Activated naive CD4-positive, alpha-beta T cell treated with anti-CD3 and anti-CD28 coated beads for 36 hours (primary cell): ENCODE results near the gene SPTLC3. TPM values are rescaled to one million over a fixed set of nuclear protein-coding genes. Genes with fewer than 3 reads are reported as not detected.

Source experiments
- CTCF ChIA-PET: fragments of 350-600 bp; sonication (Branson Sonifier 250); formaldehyde crosslinking; loops from one replicate; lab custom pipeline; 2021; ENCODE audit warnings: antibody characterized with exemption; lab: Charles Lee
- DNase-seq: peaks from one replicate; pipeline ENCODE4 v3.0.0-alpha.2; 2020
- H3K27ac Mint-ChIP-seq: one replicate; pipeline ENCODE4 v1.8.0; 2021; ENCODE audit warnings: mild to moderate bottlenecking, mixed read lengths
- H3K27me3 Mint-ChIP-seq: one replicate; pipeline ENCODE4 v1.8.0; 2021; ENCODE audit warnings: low read depth, mixed read lengths
- H3K36me3 Mint-ChIP-seq: one replicate; pipeline ENCODE4 v1.8.0; 2021; ENCODE audit warnings: low read depth, mixed read lengths
- H3K4me1 Mint-ChIP-seq: one replicate; pipeline ENCODE4 v1.8.0; 2021; ENCODE audit warnings: low read depth, mixed read lengths
- H3K4me3 Mint-ChIP-seq: one replicate; pipeline ENCODE4 v1.8.0; 2021; ENCODE audit warnings: mild to moderate bottlenecking, moderate library complexity, mixed read lengths
- H3K9me3 Mint-ChIP-seq: one replicate; pipeline ENCODE4 v1.8.0; 2021; ENCODE audit warnings: mixed read lengths
- intact Hi-C: fragments of 100-400 bp; cut with micrococcal nuclease; formaldehyde crosslinking; loops from one replicate; pipeline ENCODE4 v1.15.1; 2023
- total RNA-seq, 2 experiments: library from RNA; stranded (reverse); gene quantifications; one replicate each; pipeline ENCODE4 v1.2.3, GENCODE V29; 2021

Gene SPTLC3
- total RNA-seq, 2 experiments from 2014 or later = 0.15 to 0.64 TPM

- intact Hi-C loops = no loop called here
- no peaks in the 10 kb centered on the region for H3K36me3 Mint-ChIP-seq
- DNase-seq = no peak
- no peak overlapping the region for H3K4me3 Mint-ChIP-seq
- no peaks in the 10 kb centered on the region for H3K4me1 Mint-ChIP-seq
- CTCF ChIA-PET = no interaction called here
- H3K27ac Mint-ChIP-seq = no peak overlapping the region
- no peaks in the 10 kb centered on the region for H3K27me3 Mint-ChIP-seq
- H3K9me3 Mint-ChIP-seq = no peaks in the 10 kb centered on the region
Measured at GRCh38 chr20:13165203-13165602, 156.4 kb downstream of the SPTLC3 start.

- H3K4me3 Mint-ChIP-seq = no peak overlapping the region
- no peaks in the 10 kb centered on the region for H3K27me3 Mint-ChIP-seq
- intact Hi-C loops = no loop called here
- no peaks in the 10 kb centered on the region for H3K36me3 Mint-ChIP-seq
- H3K27ac Mint-ChIP-seq = no peak overlapping the region
- no peaks in the 10 kb centered on the region for H3K9me3 Mint-ChIP-seq
- CTCF ChIA-PET = no interaction called here
- no peak for DNase-seq
- H3K4me1 Mint-ChIP-seq = no peaks in the 10 kb centered on the region
Measured at GRCh38 chr20:13166011-13166410, 157.2 kb downstream of the SPTLC3 start.

GRCh38 chr20:13166437-13166836 lies 157.7 kb downstream of the SPTLC3 start:
- Mint-ChIP-seq H3K27ac (no peak overlapping the region), H3K36me3 (no peaks in the 10 kb centered on the region), H3K27me3 (no peaks in the 10 kb centered on the region), H3K9me3 (no peaks in the 10 kb centered on the region), H3K4me1 (no peaks in the 10 kb centered on the region), H3K4me3 (no peak overlapping the region)
- intact Hi-C loops = no loop called here
- DNase-seq = no peak
- CTCF ChIA-PET = no interaction called here

- Mint-ChIP-seq H3K27ac (no peak overlapping the region), H3K4me3 (no peak overlapping the region), H3K36me3 (no peaks in the 10 kb centered on the region), H3K27me3 (no peaks in the 10 kb centered on the region), H3K4me1 (no peaks in the 10 kb centered on the region), H3K9me3 (no peaks in the 10 kb centered on the region)
- CTCF ChIA-PET = no interaction called here
- intact Hi-C loops = no loop called here
- no peak for DNase-seq
Measured at GRCh38 chr20:13169086-13169485, 160.3 kb downstream of the SPTLC3 start.

GRCh38 chr20:13170771-13171170 lies 162.0 kb downstream of the SPTLC3 start:
- no peaks in the 10 kb centered on the region for H3K27me3 Mint-ChIP-seq
- H3K4me1 Mint-ChIP-seq = no peaks in the 10 kb centered on the region
- intact Hi-C loops = no loop called here
- no peaks in the 10 kb centered on the region for H3K9me3 Mint-ChIP-seq
- no peak overlapping the region for H3K27ac Mint-ChIP-seq
- no peaks in the 10 kb centered on the region for H3K36me3 Mint-ChIP-seq
- no peak overlapping the region for H3K4me3 Mint-ChIP-seq
- CTCF ChIA-PET = no interaction called here
- no peak for DNase-seq

- Mint-ChIP-seq H3K36me3 (no peaks in the 10 kb centered on the region), H3K4me3 (no peak overlapping the region), H3K27ac (no peak overlapping the region), H3K9me3 (peaks cover 3% of the 10 kb centered on the region), H3K4me1 (no peaks in the 10 kb centered on the region), H3K27me3 (no peaks in the 10 kb centered on the region)
- no peak for DNase-seq
- intact Hi-C loops = no loop called here
- CTCF ChIA-PET = no interaction called here
Measured at GRCh38 chr20:13173201-13173600, 164.4 kb downstream of the SPTLC3 start.

GRCh38 chr20:13174402-13174801 lies 165.6 kb downstream of the SPTLC3 start:
- DNase-seq = no peak
- Mint-ChIP-seq H3K36me3 (no peaks in the 10 kb centered on the region), H3K4me1 (no peaks in the 10 kb centered on the region), H3K27me3 (no peaks in the 10 kb centered on the region), H3K9me3 (peaks cover 3% of the 10 kb centered on the region), H3K4me3 (no peak overlapping the region), H3K27ac (no peak overlapping the region)
- CTCF ChIA-PET = interaction anchor here (0.8 kb wide), 1 partner anchor 86 kb away, joined by 6 read pairs; no protein-coding TSS in a partner anchor
- intact Hi-C loops = no loop called here

GRCh38 chr20:13180986-13181889 lies 172.5 kb downstream of the SPTLC3 start:
- no peaks in the 10 kb centered on the region for H3K4me1 Mint-ChIP-seq
- H3K36me3 Mint-ChIP-seq = no peaks in the 10 kb centered on the region
- DNase-seq = no peak
- no peak overlapping the region for H3K4me3 Mint-ChIP-seq
- peaks cover 4% of the 10 kb centered on the region for H3K9me3 Mint-ChIP-seq
- H3K27me3 Mint-ChIP-seq = peaks cover 3% of the 10 kb centered on the region
- H3K27ac Mint-ChIP-seq = no peak overlapping the region
- CTCF ChIA-PET = interaction anchor here (1.2 kb wide), 1 partner anchor 33 kb away, joined by 3 read pairs; no protein-coding TSS in a partner anchor
- intact Hi-C loops = no loop called here

- peaks cover 11% of the 10 kb centered on the region for H3K9me3 Mint-ChIP-seq
- DNase-seq = no peak
- no peaks in the 10 kb centered on the region for H3K4me1 Mint-ChIP-seq
- H3K36me3 Mint-ChIP-seq = peaks cover 5% of the 10 kb centered on the region
- H3K4me3 Mint-ChIP-seq = no peak overlapping the region
- intact Hi-C loops = no loop called here
- CTCF ChIA-PET = no interaction called here
- no peak overlapping the region for H3K27ac Mint-ChIP-seq
- H3K27me3 Mint-ChIP-seq = peaks cover 3% of the 10 kb centered on the region
Measured at GRCh38 chr20:13183005-13183404, 174.2 kb downstream of the SPTLC3 start.

- Mint-ChIP-seq H3K4me1 (no peaks in the 10 kb centered on the region), H3K27me3 (peaks cover 2% of the 10 kb centered on the region), H3K27ac (no peak overlapping the region), H3K36me3 (peaks cover 5% of the 10 kb centered on the region), H3K4me3 (no peak overlapping the region), H3K9me3 (peaks cover 11% of the 10 kb centered on the region)
- CTCF ChIA-PET = interaction anchor here (0.6 kb wide), 2 partner anchors 75 to 495 kb away, joined by 3 read pairs; no protein-coding TSS in a partner anchor
- intact Hi-C loops = no loop called here
- DNase-seq = no peak
Measured at GRCh38 chr20:13186043-13186774, 177.4 kb downstream of the SPTLC3 start.

- intact Hi-C loops = no loop called here
- CTCF ChIA-PET = interaction anchor here (1.7 kb wide), 1 partner anchor 358 kb away, joined by 4 read pairs; no protein-coding TSS in a partner anchor
- no peak overlapping the region for H3K4me3 Mint-ChIP-seq
- H3K27ac Mint-ChIP-seq = no peak overlapping the region
- no peak for DNase-seq
- H3K4me1 Mint-ChIP-seq = no peaks in the 10 kb centered on the region
- no peaks in the 10 kb centered on the region for H3K27me3 Mint-ChIP-seq
- peaks cover 11% of the 10 kb centered on the region for H3K9me3 Mint-ChIP-seq
- peaks cover 5% of the 10 kb centered on the region for H3K36me3 Mint-ChIP-seq
Measured at GRCh38 chr20:13187899-13188298, 179.1 kb downstream of the SPTLC3 start.

- H3K4me3 Mint-ChIP-seq = no peak overlapping the region
- CTCF ChIA-PET = no interaction called here
- peaks cover 3% of the 10 kb centered on the region for H3K4me1 Mint-ChIP-seq
- H3K27ac Mint-ChIP-seq = no peak overlapping the region
- no peak for DNase-seq
- H3K27me3 Mint-ChIP-seq = peaks cover 7% of the 10 kb centered on the region
- no peaks in the 10 kb centered on the region for H3K36me3 Mint-ChIP-seq
- intact Hi-C loops = no loop called here
- no peaks in the 10 kb centered on the region for H3K9me3 Mint-ChIP-seq
Measured at GRCh38 chr20:13199279-13199678, 190.5 kb downstream of the SPTLC3 start.
